ENCODE data around the gene PCSK2.

DNA sequence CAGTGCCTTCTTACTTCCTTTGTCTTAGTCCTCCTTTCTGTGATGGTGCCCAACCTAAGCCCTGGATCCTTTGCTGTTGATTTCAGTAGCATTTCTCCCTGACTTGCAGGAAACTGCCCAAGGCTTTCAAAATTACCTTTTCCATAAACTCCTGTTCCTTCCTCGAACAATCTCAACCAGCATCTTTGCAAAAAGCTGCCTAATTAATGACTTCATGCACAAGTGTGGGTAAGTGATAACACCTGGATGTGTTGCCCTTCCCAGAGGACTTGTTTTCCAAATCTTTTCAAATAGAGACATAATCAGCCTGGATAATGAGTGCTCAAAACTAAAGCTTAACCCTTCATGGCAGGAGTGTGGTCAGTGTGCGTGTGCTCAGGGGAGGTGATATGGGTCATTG, 118.0 kb downstream of the PCSK2 start:
- TF ChIP-seq CTCF (IDR thresholded peaks at IDR 0.05; ENCODE audit: low read length) (no peak), EZH2 (optimal IDR thresholded peaks at IDR 0.05; ENCODE audit: low read depth, low read length) (no peak)
